GM18502 (cell line): ENCODE results near the gene BBS9.

ENCODE experiments used
- ATAC-seq: cut with Tn5 transposase; IDR thresholded peaks from one replicate; pipeline ENCODE4 v1.9.1; 2021; ENCODE audit warnings: mild to moderate bottlenecking; ENCODE audit not compliant: unreplicated experiment, poor library complexity

The BBS9 gene

DNA sequence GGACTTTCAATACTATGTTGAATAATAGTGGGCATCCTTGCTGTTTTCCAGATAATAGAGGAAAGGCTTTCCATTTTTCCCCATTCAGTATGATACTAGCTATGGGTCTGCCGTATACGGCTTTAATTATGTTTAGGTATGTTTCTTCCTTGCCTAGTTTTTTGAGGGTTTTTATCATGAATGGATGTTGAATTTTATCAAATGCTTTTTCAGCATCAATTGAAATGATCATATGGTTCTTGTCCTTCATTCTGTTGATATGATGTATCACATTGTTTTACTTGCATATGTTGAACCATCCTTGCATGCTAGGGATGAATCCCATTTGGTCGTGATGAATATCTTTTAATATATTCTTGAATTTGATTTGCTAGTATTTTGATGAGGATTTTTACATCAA is 11.0 kb upstream of the BBS9 start:
- no peak for ATAC-seq

- no peak for ATAC-seq
Observed at GRCh38 chr7:33127085-33127484, 2.3 kb upstream of the BBS9 start.

- ATAC-seq = no peak
Observed at GRCh38 chr7:33128631-33128989, 754 bp upstream of the BBS9 start.

DNA sequence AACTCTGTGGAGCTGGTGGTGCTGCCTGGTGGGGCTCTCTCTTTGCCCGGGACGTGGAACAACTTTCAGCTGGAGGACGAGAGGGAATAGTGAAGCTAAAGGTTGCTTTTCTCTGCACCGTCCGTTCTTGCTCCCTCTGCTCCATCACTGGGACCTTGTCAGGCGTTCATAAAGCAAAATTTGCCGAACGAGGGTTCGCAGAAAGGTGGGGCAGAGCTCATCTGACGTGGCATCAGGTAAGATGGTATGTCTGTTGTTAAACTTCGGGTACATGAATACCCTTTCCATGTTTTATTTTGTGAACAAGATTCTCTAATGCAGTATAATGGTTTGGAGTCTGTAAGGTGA is 416 bp downstream of the BBS9 start:
- ATAC-seq = no peak

- ATAC-seq = no peak
Observed at GRCh38 chr7:33130184-33130583, 820 bp downstream of the BBS9 start.

- ATAC-seq = no peak
Observed at GRCh38 chr7:33137103-33137502, 7.7 kb downstream of the BBS9 start.

- ATAC-seq = no peak
Observed at GRCh38 chr7:33142585-33142984, 13.2 kb downstream of the BBS9 start.

DNA sequence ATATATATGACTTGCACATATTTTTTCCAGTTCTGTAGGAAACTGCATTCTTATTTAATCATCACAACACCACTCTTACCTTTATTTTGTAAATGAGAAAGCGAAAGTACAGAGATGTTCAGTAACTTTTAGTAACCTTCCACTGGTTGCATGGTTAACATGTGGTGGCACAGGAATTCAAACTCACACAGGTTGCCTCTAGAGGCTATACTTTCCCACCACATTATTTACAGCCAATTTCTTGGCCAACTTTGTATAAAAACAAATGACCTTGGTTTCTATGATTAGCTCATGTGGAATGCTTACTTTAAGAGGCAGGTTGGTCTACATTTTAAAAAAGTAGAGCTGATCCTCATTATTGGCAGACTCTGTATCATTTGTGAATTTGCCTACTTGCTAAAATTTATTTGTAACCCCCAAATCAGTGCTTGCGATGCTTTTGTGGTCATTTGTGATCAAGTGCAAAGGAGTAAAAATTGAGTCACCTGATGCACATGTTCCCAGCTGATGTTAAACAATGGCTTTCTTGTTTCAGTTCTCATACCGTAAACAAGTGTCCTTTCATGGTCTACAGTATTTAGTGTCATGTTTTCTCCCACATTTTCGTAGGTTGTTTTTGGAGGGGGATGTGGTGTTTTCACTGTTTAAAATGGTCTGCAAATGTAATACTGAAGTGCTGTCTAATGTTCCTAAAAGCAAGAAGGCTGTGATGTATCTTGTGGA is 14.8 kb downstream of the BBS9 start:
- no peak for ATAC-seq

DNA sequence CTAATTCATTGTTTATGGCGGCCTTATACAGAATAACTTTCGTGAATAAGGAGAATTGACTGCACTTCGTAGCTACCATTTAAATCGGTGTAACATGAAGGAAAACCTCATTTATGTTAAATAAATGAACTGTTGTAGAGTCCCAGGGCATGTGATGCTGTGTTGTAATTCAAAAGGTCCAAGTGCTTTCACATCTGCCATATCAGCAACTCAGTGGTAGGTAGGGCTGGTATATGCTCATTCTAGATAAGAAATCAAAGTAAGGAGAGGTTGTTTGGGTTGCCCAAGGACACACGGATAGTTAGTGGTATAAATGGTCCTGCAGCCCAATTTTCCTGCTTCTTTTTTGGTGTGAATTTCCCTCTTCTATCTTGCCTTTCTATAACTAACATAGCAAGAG is 15.8 kb downstream of the BBS9 start:
- ATAC-seq = no peak

DNA sequence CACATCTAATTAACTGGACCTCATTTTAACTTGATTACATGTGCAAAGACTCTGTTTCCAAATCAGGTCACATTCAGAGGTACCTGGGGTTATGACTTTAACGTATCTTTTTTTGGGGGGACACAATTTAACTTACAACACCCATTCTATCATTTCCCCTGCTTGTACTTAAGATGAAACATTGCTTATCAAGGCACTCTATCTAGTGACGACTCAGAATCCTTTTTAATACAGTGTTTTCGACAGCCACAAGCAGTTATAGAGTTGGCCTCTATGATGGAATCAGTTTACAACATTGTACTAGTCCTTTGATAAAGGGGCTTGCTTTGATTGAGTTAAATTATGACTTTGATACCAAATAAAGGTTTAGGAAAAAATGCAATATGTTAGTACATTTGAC is 22.7 kb downstream of the BBS9 start:
- ATAC-seq = no peak

DNA sequence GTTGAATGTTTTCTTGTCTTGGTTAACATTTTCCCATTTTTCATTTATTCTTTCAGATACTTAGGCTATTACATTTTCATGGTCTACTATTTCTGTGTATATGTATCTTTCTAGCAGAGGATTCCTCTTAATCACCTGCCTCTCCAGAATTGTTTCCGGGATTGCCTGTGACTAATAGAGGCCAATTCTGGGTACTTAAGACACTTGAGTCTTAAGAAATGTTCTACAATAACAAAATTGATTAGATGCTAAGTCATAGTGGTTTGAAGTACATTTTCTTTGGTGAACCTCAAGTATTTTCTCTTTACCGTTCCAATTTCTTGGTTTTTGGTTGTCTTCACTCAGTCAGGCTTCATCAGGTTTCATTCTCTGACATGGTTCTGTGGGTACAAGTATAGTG is 26.4 kb downstream of the BBS9 start:
- no peak for ATAC-seq

DNA sequence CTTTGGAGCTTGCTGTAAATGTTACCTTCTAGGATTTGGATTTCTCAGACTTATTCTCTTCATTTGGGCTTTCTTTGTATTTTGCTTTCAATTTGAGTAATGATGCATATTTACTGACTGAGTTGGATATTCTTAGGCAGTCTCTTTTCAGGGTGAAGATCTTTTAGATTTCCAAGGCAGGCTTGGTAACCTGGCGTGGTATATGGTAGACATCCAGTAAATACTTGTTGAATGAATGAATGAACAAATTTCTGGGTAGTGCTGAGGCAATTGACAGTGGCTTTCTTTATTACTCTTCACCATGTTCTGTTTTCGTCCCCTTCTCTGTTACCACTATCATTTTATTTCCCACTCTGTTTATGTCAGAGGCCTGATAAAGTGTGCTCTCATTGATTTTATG is 27.1 kb downstream of the BBS9 start:
- ATAC-seq = no peak

- ATAC-seq = no peak
Observed at GRCh38 chr7:33157311-33157710, 27.9 kb downstream of the BBS9 start.

DNA sequence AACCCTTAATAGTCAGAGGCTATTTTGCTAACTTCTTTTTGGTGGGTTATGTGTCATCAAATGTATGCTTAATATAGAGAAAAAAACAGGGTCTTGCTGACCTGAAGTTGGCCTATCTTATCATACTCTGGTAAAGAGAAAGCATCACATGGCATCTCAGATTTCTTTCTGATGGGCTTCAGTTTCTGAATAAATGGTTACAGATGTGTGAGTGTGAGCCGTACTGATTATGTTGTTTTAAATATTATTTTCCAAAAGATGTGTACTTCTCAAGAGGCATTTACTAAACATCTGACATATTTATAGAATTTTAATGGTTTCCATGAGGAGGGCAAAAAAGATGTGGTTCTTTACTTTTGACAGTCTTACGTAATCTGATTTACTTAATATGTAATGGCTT is 28.4 kb downstream of the BBS9 start:
- ATAC-seq = no peak

GRCh38 chr7:33177876-33178275 is 48.5 kb downstream of the BBS9 start:
- no peak for ATAC-seq

DNA sequence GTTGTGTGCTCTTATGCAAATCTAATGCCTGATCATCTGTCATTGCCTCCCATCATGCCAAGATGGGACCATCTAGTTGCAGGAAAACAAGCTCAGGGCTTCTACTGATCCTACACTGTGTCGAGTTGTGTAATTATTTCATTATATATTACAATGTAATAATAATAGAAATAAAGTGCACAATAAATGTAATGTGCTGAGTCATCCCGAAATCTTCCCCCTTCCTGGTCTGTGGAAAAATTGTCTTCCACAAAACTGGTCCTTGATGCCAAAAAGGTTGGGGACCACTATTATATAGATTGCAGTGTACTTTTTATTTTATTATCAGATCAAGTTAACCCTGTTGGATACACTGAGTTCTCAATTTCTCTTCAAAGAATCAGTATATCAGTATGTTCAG is 50.2 kb downstream of the BBS9 start:
- no peak for ATAC-seq

DNA sequence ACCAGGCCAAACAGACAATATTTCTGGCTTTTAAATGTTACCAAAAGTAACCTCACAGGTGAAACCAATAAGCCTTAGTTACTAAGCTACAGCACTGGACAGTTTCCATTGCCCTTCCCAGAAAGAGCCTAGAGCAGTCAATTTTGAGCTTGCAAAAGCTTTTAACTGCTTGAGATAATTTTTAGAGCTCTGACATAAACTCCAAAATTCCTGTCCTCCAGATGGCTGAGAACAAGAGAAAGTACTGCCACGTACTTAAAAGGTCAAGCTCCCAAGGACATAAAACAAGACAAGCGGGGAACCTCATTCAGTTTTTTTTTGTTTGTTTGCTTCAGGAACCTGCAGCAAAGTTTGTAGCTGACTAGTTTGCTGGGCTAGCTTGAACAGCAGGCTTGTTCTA is 54.1 kb downstream of the BBS9 start:
- ATAC-seq = no peak

DNA sequence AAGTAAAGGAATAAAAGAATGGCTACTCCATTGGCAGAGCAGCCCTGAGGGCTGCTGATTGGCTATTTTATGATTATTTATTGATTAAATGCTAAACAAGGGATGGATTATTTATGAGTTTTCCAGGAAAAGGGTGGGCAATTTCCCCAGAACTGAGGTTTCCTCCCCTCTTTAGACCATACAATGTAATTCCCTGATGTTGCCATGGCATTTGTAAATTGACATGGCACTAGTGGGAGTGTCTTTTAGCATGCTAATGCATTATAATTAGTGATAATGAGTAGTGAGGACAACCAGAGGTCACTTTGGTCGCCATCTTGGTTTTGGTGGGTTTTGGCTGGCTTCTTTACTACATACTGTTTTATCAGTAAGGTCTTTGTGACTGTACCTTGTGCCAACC is 55.5 kb downstream of the BBS9 start:
- ATAC-seq = no peak

- ATAC-seq = peak; percentile 78
Observed at GRCh38 chr7:33185786-33186185, 56.4 kb downstream of the BBS9 start.

- no peak for ATAC-seq
Observed at GRCh38 chr7:33186192-33186591, 56.8 kb downstream of the BBS9 start.

- peak; percentile 27 for ATAC-seq
Observed at GRCh38 chr7:33190688-33191304, 61.4 kb downstream of the BBS9 start.

DNA sequence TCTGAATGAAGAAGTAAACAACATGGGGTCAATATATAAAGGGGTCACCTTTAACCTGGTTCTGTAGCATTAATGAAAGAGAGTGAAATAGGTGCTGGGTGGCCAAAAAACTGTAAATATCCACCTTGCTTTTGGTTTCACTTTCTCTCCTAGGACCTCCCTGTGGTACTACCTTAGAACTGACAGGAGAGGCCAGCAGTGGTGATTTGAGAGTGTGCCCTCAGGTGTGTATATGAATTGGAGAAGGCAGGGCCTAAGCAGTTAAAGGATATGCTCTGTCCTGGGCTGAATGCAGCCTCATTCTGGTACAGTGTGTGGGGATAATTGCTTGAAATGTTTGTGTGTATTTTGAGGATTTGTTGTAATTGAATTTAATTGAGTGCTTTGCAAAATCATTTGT is 62.0 kb downstream of the BBS9 start:
- peak; percentile 77 for ATAC-seq
